NCI-H2196 (cell line): ENCODE measurements around the gene MPP2.
"Not testable (repeated sequence)": the region's sequence is repeated elsewhere in the genome, so short reads cannot be mapped to it uniquely, and the experiment has no call there.

Experiments
- DNase-seq: peaks from one replicate; lab custom pipeline; 2025; ENCODE audit not compliant: unreplicated experiment; lab: John Stamatoyannopoulos, UW

MPP2 gene, protein sequence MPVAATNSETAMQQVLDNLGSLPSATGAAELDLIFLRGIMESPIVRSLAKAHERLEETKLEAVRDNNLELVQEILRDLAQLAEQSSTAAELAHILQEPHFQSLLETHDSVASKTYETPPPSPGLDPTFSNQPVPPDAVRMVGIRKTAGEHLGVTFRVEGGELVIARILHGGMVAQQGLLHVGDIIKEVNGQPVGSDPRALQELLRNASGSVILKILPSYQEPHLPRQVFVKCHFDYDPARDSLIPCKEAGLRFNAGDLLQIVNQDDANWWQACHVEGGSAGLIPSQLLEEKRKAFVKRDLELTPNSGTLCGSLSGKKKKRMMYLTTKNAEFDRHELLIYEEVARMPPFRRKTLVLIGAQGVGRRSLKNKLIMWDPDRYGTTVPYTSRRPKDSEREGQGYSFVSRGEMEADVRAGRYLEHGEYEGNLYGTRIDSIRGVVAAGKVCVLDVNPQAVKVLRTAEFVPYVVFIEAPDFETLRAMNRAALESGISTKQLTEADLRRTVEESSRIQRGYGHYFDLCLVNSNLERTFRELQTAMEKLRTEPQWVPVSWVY

DNA sequence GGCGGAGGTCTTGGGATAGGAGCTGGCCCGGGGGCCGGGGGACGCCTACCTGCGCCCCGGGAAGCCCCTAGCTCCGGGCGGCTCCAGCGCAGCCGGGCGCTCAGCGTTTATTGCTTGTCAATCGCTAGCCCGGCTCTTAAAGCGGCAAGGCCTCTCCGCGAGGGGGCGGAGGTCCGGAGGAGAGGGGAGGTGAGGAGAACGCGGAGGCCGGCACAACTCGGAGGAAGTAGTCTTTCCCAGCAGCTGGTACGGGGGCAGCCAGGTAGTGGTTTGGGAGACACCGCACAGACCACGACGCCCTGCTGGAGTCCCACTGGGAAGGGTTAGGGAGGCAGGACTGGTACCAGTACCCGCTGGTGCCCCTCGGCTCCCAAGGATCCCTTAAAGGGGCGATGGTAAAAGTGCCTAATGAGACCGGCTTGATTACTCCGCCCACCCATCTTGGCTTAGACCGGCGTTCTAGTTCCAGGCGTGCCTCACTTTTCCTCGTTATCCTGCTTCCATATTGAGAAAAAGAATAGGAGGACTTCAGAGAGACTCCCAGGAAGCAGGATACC, at the start of gene MPP2:
MPP2 (minus strand) TSS at position 112 of the 557 bp plus-strand sequence. CDS start 3,076 bp downstream, outside the sequence.
- no peak for DNase-seq

DNA sequence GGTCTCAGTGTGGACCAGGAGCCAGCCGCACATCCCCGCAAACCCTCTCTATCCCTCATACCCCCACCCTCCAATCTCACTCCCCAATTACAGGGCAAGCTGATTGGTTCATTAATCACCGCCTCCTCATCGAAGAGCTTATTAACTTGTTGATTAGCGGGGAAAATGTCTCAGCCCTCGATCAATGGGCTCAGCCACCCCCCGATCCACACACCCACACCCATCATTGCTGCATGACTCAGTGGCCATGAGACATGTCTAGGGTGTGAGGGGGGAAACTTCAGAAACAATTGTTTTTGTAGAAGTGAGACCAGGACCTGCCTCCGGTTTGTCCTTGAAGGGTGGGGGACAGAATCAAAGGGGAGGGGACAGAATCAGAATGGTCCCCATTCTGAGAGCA, 48.9 kb upstream of the MPP2 start:
- no peak for DNase-seq

DNA sequence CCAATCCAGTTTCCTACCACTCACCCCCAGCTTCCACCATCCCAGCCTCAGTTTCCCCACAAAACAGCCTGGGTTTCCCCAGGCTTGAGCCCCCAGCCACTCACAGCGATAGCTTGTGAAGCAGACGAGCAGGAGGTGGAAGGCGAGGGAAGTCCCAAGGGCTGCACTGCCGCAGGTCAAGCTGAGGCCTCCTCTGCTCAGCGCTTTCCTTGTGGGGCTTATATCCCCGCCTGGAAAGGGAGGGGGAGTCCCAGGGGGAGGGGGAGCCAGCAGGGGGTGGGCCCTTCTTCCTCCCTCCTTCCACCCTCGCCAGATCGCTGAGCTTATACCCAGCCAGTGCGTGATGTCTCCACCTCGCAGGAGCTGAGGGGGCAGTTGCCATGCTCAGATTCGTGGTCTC, 46.4 kb upstream of the MPP2 start, which contains the start of gene PYY:
PYY (minus strand) TSS at position 195 of the 400 bp plus-strand sequence. CDS start 457 bp downstream, outside the sequence.
- DNase-seq = no peak

DNA sequence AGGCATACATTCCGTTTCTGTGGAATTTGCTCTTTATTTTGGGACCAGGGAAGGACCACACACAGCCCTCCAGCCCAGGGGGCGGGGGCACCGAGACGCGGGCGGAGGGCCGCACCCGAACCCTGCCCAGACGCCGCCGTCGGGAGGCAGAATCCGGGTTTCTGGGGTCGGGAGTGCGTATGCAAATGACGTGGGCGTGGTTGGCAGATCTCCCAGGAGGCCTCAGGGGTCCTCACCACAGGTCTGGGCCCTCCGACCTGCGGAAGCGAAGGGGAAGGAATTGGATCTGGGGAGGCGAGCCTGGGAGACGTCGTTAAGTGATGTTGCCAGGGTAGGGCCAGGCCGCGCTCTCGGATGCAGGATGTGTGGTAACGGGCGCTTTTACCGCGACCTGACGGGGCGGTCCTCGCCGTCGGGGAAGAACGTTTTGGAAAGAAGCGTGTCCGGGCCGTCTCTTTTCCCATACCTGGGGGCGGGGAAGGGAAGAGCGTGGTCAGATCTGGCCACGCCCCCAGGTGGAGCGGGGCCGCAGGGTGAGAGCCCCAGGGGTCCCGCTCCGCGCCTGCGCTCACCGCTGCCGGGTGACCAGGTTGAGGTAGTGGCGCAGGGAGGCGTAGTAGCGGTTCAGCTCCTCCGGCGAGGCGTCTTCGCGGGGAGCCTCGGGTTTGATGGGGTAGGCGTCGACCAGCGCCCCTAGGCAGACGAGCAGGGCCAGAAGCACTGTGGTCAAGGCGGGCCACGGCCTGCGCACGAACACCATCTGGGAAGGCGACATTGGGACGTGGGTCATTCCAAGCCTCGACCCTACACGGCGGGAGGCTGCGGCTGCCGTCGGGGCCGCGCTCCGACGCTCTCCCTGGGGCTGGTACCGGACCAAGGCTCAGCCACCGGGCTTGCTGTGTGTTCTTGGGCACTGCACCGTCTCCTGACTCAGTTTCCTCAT, 45.7 kb upstream of the MPP2 start:
- DNase-seq = no peak

DNA sequence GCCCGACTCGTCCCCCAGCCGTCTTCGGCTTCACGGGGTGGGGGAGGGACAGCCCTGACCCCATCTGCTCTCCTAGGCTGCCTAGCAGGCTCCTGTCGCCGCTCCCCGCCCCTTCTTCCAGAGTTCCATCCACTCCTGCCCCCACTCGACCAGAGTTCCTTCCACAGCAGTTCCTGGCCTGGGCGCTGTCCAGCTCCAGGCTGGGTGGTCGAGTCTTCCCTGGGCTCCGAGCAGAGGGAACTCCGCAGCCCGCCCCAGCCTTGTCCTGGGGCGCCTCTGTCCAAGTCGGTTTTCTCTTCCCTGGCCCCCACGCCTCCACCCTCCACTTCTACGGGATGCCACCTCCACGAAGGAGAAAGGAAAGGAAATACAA, 45.0 kb upstream of the MPP2 start:
- no peak for DNase-seq

DNA sequence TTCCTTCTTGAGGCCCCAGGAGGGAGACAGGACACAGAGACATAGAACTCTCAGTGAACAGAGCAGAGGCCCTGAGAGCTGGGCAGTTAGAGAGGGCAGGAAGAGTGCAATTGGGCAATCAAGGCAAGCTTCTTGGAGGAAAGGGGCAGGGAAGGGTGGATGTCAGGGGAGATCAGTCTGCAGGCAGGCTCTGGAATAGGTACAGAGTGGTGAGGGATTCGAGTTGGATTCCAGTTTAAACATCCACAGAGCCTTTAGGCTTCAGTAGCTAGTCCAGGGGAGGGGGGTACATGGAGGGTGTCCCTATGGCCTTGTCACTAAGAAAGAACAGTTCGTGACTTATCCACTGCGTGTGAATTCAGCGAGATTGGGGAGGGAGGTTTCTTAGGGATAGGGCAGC, 44.4 kb upstream of the MPP2 start:
- no peak for DNase-seq

DNA sequence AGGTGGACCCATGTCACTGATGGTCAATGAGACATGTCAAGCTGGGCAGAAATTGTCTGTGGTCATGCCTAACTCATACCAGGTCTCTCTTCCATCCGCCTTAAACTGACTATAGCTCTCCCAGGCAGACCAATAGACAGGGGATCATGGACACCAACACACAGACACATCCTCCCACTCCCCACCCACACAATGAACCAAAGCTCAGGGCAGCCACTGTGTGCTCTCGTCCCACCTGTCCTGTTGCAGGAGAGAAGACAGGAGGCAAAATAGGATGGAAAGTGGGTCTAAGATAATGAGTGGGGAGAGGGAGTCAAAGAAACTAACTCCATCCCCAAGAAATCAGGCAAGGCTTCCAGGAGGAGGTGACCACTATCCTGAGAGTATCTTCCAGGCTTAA, 43.2 kb upstream of the MPP2 start:
- DNase-seq = no peak

DNA sequence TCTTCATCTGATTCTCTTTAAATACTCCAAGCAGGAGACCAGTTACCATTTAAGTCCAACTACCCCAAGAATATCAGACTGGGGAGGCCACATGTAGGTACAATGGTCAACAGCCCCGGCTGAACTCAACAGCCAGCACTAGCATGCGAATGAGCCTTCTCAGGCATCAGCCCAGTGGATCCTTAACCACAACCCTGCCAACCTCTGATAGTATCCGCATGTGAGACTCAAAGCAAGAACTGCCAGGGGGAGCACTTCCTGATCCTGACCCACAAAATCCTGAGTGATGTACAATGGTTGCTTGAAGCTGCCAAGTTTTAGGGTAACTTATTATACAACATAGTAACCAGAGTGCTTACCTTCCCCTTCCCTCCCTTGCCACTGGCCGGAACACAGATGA, 42.4 kb upstream of the MPP2 start:
- DNase-seq = no peak

DNA sequence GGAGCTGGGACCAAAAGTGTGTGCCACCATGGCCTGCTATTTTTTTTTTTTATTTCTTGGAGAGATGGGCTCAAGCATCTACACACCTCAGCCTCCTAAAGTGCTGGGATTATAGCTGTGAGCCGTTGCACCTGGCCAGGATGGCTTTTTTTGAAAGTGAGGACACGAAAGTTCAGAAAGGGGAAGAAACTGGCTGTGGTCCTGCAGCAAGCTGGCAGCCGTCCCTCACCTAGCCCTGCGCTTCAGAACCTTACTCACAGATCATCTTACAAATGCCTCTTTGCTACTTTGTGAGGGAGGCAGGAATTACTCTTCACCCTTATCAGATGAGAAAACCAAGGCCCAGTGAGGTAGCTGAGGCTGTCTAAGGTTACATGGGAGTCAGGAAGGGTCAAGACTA, 39.4 kb upstream of the MPP2 start:
- DNase-seq = peak; percentile 16

DNA sequence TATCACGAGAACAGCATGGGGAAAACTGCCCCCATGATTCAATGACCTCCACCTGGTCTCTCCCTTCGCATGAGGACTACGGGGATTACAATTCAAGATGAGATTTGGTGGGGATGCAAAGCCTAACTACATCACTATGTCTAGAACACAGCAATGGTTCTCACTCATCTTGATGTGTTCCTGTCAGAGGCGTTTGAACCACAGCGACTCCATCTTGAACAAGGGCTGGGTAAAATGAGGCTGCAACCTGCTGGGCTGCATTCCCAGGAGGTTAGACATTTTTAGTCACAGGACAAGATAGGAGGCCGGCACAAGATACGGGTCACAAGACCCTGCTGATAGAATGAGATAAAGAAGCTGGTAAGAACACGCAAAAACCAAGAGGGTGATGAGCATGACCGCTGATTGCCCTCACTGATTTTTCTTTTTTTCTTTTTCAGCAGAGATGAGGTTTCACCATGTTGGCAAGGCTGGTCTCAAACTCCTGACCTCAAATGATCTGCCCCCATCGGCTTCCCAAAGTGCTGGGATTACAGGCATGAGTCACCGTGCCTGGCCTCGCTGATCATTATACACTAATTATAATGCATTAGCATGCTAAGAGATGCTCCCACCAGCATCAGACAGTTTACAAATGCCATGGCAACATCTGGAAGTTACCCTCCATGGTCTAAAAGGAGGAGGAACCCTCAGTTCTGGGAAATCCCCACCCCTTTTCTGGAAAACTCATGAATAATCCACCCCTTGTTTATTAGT, 37.9 kb upstream of the MPP2 start:
- DNase-seq = no peak

DNA sequence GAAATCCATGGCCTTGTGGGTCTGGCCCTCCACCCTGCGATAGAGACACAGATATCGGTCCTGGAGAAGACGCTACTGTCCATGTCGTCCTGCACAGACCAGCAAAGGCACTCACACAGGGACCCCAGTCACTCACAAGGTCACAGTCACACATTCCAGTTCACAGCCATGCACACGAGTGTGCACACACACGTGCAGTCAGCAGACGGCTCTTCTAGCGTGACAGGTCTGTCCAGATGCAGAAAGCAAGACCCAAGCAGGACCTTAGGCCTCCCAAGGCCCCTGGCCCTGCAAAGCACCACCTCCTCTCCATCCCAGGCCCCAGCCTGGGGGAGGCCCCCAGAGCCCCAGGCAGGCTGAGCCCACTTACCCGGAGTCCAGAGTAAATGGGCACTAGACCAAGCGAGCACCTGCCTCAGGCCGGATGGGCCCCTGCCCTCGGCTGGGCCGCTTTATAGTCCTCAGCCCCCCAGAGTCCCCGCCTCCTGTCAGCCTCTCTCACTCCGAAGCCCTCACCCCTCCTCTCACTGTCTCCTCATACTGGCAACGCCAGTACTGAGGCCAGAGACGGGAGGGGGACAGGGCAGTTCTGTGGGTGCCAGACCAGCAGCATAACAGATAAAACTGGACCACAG, 34.8 kb upstream of the MPP2 start, which contains the start of gene PPY:
PPY (minus strand) TSS at position 426 of the 635 bp plus-strand sequence. CDS start 822 bp downstream, outside the sequence.
- DNase-seq = no peak

DNA sequence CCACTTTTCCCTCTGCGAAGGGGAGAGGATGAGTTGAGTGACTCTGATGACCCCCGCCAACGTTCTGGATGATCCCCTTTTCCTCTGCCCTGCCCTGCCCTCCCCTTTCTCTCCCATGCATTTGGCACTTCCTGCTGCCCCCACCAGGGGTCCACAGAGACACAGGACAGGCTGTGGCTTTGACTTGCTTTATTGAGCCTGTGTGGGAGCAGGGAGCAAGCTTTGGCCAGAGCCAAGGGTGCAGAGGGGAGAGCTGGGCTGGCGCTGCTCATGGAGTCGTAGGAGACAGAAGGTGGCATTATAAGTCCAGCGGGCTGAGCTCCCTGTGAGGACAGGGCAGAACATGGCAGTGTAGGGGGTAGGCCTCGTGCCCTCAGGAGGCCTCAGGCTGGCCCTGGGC, 33.3 kb upstream of the MPP2 start:
- DNase-seq = peak; percentile 48

DNA sequence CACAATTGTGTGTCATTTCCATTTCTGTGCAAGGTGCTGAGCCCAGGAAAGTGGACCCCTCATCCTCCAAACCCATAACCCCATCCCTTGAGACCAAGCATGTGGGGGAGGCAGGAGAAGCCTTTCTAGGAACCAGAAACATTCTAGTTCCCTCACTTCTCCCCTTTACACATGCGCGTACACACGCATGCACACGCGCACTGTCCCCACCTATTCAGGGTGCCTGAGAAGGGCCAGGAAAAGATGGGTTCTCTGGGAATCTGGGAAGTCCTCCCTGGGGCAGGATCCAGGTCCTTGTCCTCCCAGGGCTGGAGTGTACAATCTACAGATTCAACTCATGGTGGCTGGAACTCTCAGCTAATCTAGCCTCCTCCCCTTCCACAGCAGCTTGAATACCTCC, 32.5 kb upstream of the MPP2 start:
- no peak for DNase-seq

DNA sequence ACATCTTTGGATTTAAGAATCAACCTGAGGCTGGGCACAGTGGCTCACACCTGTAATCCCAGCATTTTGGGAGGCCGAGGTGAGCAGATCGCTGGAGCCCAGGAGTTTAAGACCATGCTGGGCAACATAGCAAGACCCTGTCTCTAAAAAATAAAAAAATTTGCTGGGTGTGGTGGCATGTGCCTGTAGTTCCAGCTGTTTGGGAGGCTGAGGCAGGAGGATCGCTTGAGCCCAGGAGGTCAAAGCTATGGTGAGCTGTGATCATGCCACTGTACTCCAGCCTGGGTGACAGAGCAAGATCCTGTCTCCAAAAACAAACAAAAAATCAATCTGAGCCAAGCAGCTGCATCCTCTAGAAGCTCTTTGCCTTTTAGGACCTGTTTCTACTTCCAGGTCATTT, 32.1 kb upstream of the MPP2 start:
- not testable (repeated sequence) for DNase-seq

DNA sequence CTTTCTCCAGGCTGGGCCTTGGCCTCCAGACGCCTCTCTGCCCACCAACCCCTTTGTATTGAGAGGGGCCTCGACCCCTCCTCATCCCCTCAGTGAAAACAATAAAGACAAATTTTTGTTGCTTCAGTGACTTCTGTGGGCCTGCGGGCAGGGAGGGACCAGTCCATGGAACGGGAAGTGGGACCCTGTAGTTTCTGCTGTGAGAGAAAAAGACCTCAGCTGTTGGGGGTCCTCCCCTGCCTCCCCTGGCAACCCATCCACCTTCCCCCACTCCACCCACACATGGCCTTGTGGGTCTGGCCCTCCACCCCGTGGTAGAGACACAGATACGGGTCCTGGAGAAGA, 31.5 kb upstream of the MPP2 start:
- DNase-seq = no peak

DNA sequence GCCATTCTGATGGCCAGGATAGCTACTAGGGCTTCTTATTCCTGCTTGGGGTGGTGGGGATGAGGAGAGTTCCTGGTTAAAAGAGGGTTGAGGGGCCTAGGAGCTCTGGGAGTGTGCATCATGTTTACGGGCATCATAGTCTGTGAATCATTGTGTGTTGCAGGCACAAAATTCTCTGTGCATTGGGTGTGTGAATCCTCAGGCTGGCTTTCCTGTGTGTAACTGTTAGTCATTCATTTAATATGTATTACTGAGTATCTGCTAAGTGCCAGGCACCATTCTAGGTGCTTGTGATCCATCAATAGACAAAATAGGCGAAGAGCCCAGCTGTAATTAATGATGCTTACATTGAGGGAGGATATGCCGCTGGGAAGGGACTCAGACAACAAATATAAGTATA, 29.1 kb upstream of the MPP2 start:
- DNase-seq = no peak

DNA sequence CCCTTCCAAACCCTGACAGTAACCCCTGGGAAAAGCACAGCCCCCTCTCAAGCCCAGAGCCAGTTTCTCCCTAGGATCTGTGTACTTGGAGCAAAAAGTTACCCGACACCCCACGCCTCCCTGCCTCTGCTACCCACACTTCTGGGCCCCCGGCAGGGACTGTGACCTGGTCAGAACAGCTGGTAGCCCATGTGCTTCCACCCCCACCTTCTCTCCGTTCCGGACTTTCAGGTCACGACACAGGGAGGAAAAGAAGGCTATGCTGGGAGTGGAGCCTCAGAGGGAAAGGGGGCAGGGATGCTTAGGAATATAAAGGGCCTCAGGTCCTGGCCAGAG, 28.6 kb upstream of the MPP2 start:
- DNase-seq = no peak

DNA sequence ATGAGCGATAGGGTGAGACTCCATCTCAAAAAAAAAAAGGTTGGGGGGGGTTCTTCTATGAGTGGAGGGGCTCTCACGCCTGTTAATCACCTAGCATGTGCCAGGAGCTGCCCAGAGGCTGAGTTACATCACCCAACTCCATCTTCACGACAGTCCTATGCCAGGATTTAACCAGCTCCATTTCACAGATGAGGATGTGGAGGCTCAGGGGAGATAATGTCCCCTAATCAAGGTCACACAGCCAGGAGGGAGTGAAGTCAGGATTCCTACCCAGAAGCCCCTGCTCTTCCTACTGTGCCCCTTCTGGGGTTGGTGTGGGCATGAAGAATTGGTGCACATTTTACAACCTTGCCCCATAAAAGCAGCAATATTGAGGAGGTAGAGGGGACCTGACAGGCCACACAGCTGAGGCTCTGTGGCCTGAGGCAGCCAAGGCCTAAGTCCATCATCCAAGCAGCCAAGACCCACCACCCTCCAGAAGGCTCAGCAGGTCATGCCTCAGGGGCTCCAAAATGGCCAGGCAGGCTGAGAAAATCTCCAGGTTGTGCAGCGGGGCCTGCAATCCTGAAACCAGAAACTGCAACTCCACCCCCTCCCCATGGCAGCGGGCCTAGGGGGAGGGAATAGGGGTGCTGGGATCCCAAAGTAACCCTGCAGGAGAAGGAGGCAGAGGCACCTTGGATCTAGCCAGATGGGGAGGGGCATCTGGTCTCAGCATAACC, 28.0 kb upstream of the MPP2 start:
- DNase-seq = no peak

DNA sequence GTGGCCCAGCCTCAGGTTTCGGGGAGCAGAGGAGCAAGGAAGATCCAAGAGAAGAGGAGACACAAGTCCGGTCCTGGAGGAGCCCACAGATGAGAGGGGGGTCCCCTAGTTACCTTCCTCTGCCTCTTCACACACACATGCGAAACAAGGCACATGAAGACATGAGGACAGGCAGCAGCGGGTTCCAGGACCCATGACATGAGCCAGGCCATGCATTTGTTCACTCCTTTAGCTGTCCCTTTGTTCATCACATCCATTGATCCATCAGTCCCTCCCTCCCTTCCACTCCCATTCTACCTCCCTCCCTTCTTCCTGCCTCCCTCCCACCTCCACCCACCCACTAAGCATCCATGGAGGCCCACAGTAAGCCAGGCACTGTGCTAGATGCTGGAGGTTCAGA, 25.6 kb upstream of the MPP2 start:
- DNase-seq = no peak

DNA sequence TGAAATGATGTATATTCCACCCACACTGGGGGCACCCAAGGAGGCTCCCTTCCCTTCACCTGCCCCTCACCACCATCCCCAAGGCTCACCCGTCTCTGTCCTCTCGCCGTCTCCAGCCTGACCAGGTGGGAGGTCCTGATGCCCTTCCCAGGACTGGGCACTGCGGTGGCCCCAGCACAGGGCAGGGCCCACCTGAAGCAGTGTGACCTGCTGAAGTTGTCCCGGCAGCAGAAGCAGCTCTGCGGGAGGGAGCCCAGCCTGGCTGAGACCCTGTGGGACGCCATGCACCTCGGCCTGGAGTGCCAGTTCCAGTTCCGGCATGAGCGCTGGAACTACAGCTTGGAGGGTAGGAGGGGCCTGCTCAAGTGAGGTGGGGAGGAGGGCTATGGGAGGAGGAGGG, 25.0 kb upstream of the MPP2 start:
- DNase-seq = no peak
